ENCODE measurements around the gene ARFGEF3.

Gene ARFGEF3

DNA sequence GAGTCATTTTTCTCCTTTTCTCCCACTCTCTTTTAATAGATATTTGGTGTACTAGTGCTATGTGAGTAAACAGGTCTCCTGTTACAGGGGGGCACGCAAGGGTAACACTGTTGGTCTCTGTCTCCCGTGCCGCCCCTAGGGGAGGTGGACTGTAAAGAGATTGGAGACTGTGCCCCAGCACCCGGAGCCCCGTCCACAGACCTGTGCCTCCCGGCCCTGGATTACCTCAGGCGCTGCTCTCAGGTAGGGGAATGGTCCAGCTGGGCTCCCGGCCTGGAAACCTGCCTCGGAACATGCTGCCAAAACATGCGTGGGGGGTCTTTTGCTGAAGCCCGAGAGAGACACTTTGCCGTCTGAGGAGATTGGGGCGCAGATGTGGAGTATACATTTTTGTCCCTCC lies 149.5 kb downstream of the ARFGEF3 start:
- intact Hi-C loops (cut with DNase I) = no loop called here
- DNase-seq = no peak

DNA sequence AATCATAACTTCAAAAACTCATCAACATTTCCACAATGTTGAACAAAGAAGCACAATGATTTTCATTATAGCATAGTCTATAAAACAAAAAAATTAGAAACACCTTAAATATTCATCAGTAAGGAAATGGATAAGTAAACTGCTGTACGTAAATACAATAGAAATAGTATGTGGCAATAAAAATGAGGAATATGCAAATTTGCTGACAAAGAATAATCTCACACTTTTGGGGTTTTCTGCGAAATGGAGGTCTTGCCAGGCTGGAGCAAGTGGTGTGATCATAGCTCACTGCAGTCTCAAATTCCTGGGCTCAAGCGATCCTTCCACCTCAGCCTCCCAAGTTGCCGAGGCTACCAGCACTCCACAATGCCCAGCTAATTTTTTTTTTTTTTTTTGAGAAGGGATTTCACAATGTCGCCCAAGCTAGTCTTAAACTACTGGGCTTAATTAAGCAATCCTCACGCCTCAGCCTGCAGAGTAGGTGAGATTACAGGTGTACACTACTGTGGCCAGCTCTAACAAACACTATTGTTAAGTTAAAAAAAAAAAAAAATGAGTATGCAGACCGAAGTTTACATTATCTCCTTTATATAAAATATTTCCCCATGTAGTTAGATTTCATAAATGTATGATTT lies 157.1 kb downstream of the ARFGEF3 start:
- DNase-seq = no peak
- intact Hi-C loops (cut with DNase I) = no loop called here

- intact Hi-C loops (cut with DNase I) = no loop called here
- DNase-seq = no peak
Measured at GRCh38 chr6:138321934-138322333, 160.2 kb downstream of the ARFGEF3 start.

DNA sequence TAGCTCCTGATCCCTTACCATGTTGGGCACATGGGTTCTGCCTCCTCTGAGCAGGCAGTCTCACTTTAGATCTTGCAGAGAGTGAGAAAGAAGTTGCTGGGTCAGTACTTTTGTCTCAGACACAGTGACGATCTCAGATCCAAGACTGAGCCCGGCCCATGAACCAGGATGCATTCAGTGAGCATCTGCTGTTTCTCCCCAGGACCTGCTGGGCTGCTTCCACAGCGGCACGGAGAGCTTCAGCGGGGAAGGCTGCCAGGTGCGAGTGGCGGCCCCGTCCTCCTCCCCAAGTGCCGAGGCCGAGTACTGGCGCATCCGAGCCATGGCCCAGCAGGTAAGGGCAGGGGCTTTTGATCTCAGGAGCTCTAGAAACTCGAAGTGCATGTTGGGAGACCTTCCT lies 162.1 kb downstream of the ARFGEF3 start:
- DNase-seq = no peak
- intact Hi-C loops (cut with DNase I) = no loop called here

- intact Hi-C loops (cut with DNase I) = no loop called here
- no peak for DNase-seq
Measured at GRCh38 chr6:138328210-138328609, 166.5 kb downstream of the ARFGEF3 start.

DNA sequence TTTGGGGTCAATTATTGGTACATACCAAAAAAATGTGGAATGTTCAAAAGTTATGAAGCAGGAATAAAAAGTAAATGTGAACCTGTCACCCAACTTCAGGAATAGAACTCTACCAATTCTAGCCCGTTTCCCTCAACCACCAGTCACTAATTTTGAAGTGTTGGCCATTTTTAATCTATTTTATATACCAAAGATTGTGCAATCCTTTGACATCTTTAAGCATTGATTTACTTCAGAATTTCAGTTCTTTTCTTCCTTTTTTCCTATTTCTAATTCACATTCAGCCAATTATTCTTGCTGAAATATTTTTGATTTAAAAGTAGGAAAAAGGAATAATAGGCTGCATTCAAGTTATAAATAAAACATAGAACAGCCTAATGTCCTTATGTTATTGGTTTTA lies 169.0 kb downstream of the ARFGEF3 start:
- no peak for DNase-seq
- intact Hi-C loops (cut with DNase I) = no loop called here

DNA sequence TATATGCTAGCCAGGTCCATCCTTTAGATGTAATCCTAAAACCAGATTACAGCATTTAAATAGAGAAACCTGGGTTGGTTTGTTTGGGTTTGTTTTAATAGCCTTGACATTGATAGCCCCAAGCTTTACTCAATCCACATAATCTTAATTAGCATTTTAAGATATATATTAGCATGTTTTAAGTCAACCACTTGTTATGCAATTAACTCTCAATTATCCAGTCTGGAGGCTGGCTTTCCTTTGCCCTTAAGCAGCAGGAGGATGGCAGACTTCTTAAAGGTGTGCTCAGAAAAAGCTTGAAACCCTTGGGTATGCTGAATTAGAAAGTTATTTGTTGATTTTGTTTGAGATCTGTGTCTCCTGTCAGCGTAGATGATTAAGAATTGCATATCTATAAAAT lies 169.7 kb downstream of the ARFGEF3 start:
- intact Hi-C loops (cut with DNase I) = no loop called here
- DNase-seq = no peak

DNA sequence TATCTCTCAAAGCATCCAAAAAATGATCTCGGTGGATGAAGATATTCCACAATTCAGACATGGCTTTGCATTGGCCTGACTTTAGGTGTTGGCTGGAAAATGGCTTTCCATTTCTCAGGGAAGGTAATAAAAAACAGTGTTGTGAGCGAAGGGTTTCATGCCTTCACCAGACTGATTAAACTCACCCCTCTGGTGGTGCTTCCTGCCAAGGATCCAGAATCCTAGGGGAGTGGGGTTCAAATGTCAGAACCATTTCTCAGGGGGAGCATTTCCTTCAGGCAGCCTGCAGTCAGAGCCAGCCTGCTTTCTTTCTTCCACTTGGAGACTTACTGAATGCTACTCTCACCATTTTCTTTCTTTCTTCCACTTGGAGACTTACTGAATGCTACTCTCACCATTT lies 170.2 kb downstream of the ARFGEF3 start:
- intact Hi-C loops (cut with DNase I) = no loop called here
- DNase-seq = no peak

DNA sequence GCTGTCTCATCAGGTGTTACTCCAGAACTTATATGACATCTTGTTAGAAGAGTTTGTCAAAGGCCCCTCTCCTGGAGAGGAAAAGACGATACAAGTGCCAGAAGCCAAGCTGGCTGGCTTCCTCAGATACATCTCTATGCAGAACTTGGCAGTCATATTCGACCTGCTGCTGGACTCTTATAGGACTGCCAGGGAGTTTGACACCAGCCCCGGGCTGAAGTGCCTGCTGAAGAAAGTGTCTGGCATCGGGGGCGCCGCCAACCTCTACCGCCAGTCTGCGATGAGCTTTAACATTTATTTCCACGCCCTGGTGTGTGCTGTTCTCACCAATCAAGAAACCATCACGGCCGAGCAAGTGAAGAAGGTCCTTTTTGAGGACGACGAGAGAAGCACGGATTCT lies 172.3 kb downstream of the ARFGEF3 start:
- intact Hi-C loops (cut with DNase I) = no loop called here
- no peak for DNase-seq

DNA sequence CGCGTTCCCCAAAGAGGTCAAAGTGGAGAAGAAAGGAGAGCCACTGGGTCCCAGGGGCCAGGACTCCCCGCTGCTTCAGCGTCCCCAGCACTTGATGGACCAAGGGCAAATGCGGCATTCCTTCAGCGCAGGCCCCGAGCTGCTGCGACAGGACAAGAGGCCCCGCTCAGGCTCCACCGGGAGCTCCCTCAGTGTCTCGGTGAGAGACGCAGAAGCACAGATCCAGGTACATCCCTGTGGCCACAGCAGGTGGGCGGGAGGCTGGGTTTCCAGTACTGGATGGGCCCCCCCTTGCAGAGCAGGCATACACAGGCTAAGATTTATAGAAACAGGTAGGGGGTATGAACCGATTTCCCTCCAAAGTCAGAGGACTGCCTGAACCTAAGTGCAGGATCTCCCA lies 173.2 kb downstream of the ARFGEF3 start:
- intact Hi-C loops (cut with DNase I) = no loop called here
- no peak for DNase-seq

- no peak for DNase-seq
- intact Hi-C loops (cut with DNase I) = no loop called here
Measured at GRCh38 chr6:138336221-138336620, 174.5 kb downstream of the ARFGEF3 start.

DNA sequence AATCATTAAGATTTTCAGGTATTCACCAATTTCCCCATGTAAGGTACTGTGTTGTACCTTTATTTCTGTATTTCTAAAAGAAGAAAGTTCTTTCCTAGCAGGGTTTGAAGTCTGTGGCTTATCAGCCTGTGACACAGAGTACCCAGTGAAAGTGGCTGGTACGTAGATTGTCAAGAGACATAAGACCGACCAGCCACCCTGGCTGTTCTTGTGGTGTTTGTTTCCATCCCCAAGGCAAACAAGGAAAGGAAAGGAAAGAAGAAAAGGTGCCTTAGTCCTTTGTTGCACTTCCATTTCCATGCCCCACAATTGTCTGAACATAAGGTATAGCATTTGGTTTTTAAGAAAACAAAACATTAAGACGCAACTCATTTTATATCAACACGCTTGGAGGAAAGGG lies 175.3 kb downstream of the ARFGEF3 start:
- intact Hi-C loops (cut with DNase I) = no loop called here
- DNase-seq = no peak

GRCh38 chr6:138339024-138339423 lies 177.3 kb downstream of the ARFGEF3 start:
- intact Hi-C loops (cut with DNase I) = no loop called here
- no peak for DNase-seq

- DNase-seq = no peak
- intact Hi-C loops (cut with DNase I) = no loop called here
Measured at GRCh38 chr6:138341176-138341575, 179.4 kb downstream of the ARFGEF3 start.

- DNase-seq = no peak
- intact Hi-C loops (cut with DNase I) = no loop called here
Measured at GRCh38 chr6:138343112-138343511, 181.4 kb downstream of the ARFGEF3 start.

GRCh38 chr6:138345565-138346285 lies 184.0 kb downstream of the ARFGEF3 start:
- DNase-seq = no peak
- intact Hi-C loops (cut with DNase I) = no loop called here

- intact Hi-C loops (cut with DNase I) = no loop called here
- DNase-seq = no peak
Measured at GRCh38 chr6:138346302-138347195, 184.8 kb downstream of the ARFGEF3 start.

DNA sequence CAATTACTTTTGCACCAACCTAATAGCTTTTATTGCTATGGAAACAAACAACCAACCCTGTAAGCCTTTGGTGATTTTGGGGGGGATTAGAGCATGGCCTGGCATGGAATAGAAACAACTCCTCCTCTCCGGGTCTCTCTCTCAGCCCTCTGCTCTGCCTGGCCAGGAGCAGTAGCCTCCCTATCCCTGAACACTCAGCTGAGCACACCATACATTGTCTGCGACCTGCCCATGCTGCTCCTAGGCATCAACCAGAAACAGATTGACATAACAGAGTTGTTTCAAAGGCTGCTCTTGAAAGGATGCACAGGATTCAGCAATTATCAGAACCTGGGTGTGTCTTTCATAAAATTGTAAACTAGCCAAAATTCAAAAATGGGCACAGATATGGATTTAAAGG lies 186.1 kb downstream of the ARFGEF3 start:
- intact Hi-C loops (cut with DNase I) = no loop called here
- DNase-seq = no peak

- intact Hi-C loops (cut with DNase I) = no loop called here
- DNase-seq = no peak
Measured at GRCh38 chr6:138349891-138350290, 188.2 kb downstream of the ARFGEF3 start.

- no peak for DNase-seq
- intact Hi-C loops (cut with DNase I) = no loop called here
Measured at GRCh38 chr6:138357928-138358327, 196.2 kb downstream of the ARFGEF3 start.

Data from head of caudate nucleus (tissue), 42 donors.